Mesenchymal stem cell (in vitro differentiated cells and primary cell): ENCODE measurements around the gene PRLHR.

Source experiments
- DNase-seq: peaks from one replicate; pipeline ENCODE4 v3.0.0-alpha.2; 2013
- H2AFZ ChIP-seq: one replicate; pipeline ENCODE4 v1.6.1; 2013; ENCODE audit warnings: low read depth, mild to moderate bottlenecking, control low read depth, inconsistent platforms, low read length, moderate library complexity
- H2AK5ac ChIP-seq: 2 replicates; pipeline ENCODE4 v1.6.1; 2013; ENCODE audit warnings: low read length, moderate library complexity, mild to moderate bottlenecking, inconsistent platforms; ENCODE audit not compliant: severe bottlenecking
- H2BK120ac ChIP-seq: one replicate; pipeline ENCODE4 v1.6.1; 2013; ENCODE audit warnings: low read depth, mild to moderate bottlenecking, inconsistent platforms, low read length, moderate library complexity
- H2BK12ac ChIP-seq, 2 experiments: one replicate each; pipeline ENCODE4 v1.6.1; 2013; ENCODE audit warnings: inconsistent platforms in 2 of 2, low read length in 2 of 2, mild to moderate bottlenecking in 2 of 2, moderate library complexity in 2 of 2, control low read depth in 1 of 2
- H2BK15ac ChIP-seq: one replicate; pipeline ENCODE4 v1.6.1; 2013; ENCODE audit warnings: mild to moderate bottlenecking, low read depth, inconsistent platforms; ENCODE audit not compliant: poor library complexity, severe bottlenecking
- H2BK5ac ChIP-seq: 2 replicates; pipeline ENCODE4 v1.6.1; 2013; ENCODE audit warnings: low read depth, mild to moderate bottlenecking, low read length, control low read depth, inconsistent platforms; ENCODE audit not compliant: poor library complexity, severe bottlenecking
- H3K14ac ChIP-seq, 2 experiments: one replicate each; pipeline ENCODE4 v1.6.1; 2013; ENCODE audit warnings: inconsistent platforms in 2 of 2, low read length in 2 of 2, control low read depth in 1 of 2, mild to moderate bottlenecking in 1 of 2, moderate library complexity in 1 of 2
- H3K18ac ChIP-seq, 2 experiments: one replicate each; pipeline ENCODE4 v1.6.1; 2013; ENCODE audit warnings: inconsistent platforms in 2 of 2, low read length in 2 of 2, control low read depth in 1 of 2, low read depth in 1 of 2, mild to moderate bottlenecking in 1 of 2
- H3K23ac ChIP-seq, 2 experiments: one replicate each; pipeline ENCODE4 v1.6.1; 2013; ENCODE audit warnings: inconsistent platforms in 2 of 2, low read length in 2 of 2, mild to moderate bottlenecking in 2 of 2, moderate library complexity in 2 of 2, control low read depth in 1 of 2
- H3K27ac ChIP-seq: 2 replicates; pipeline ENCODE4 v1.5.1; 2013; ENCODE audit warnings: mild to moderate bottlenecking, moderate library complexity, low read length, control low read depth, inconsistent platforms; ENCODE audit not compliant: poor library complexity, severe bottlenecking
- H3K27me3 ChIP-seq, 2 experiments: 2 replicates each; pipeline versions ENCODE4 v1.6.1 to v1.7.0; 2013; ENCODE audit warnings: low read length in 2 of 2, mild to moderate bottlenecking in 2 of 2, moderate library complexity in 2 of 2, control low read depth in 1 of 2, inconsistent platforms in 1 of 2; ENCODE audit not compliant: control insufficient read depth in 1 of 2, insufficient read depth in 1 of 2
- H3K36me3 ChIP-seq, 2 experiments: 2 replicates each; pipeline versions ENCODE4 v1.6.1 to v1.7.0; 2013; ENCODE audit warnings: low read length in 2 of 2, control low read depth in 1 of 2, inconsistent platforms in 1 of 2, low read depth in 1 of 2, mild to moderate bottlenecking in 1 of 2; ENCODE audit not compliant: insufficient read depth in 2 of 2, control insufficient read depth in 1 of 2
- H3K4ac ChIP-seq, 2 experiments: one replicate each; pipeline ENCODE4 v1.6.1; 2013; ENCODE audit warnings: inconsistent platforms in 2 of 2, low read length in 2 of 2, mild to moderate bottlenecking in 2 of 2, moderate library complexity in 2 of 2, control low read depth in 1 of 2, low read depth in 1 of 2
- H3K4me1 ChIP-seq: 2 replicates; pipeline ENCODE4 v1.6.1; 2013; ENCODE audit warnings: low read depth, low read length, control low read depth; ENCODE audit not compliant: control insufficient read depth, insufficient read depth
- H3K4me2 ChIP-seq: 2 replicates; pipeline ENCODE4 v1.6.1; 2013; ENCODE audit warnings: low read length, mild to moderate bottlenecking, inconsistent platforms; ENCODE audit not compliant: poor library complexity, severe bottlenecking
- H3K4me3 ChIP-seq, 2 experiments: 2 replicates each; pipeline versions ENCODE4 v1.5.1 to v1.7.0; 2013; ENCODE audit warnings: low read length in 2 of 2, mild to moderate bottlenecking in 2 of 2, control low read depth in 1 of 2, low read depth in 1 of 2; ENCODE audit not compliant: insufficient read depth in 1 of 2
- H3K79me1 ChIP-seq: replicated peaks from 2 replicates; pipeline ENCODE4 v1.6.1; 2013; ENCODE audit warnings: mild to moderate bottlenecking, control low read depth, low read length, inconsistent platforms; ENCODE audit not compliant: poor library complexity, severe bottlenecking
- H3K9ac ChIP-seq: 2 replicates; pipeline ENCODE4 v1.7.0; 2013; ENCODE audit warnings: mild to moderate bottlenecking, low read length, moderate library complexity
- H3K9me3 ChIP-seq: 2 replicates; pipeline ENCODE4 v1.7.0; 2013; ENCODE audit warnings: mild to moderate bottlenecking, low read length; ENCODE audit not compliant: control insufficient read depth
- H4K8ac ChIP-seq: one replicate; pipeline ENCODE4 v1.6.1; 2013; ENCODE audit warnings: inconsistent platforms, mild to moderate bottlenecking, low read length, moderate library complexity
- H4K91ac ChIP-seq: one replicate; pipeline ENCODE4 v1.6.1; 2013; ENCODE audit warnings: mild to moderate bottlenecking, low read length, inconsistent platforms
- WGBS: methylation state at CpG from one replicate; pipeline ENCODE4 v1.1.7; 2013; ENCODE audit warnings: mixed read lengths; 5-methylcytosine and 5-hydroxymethylcytosine counted together

Gene PRLHR

DNA sequence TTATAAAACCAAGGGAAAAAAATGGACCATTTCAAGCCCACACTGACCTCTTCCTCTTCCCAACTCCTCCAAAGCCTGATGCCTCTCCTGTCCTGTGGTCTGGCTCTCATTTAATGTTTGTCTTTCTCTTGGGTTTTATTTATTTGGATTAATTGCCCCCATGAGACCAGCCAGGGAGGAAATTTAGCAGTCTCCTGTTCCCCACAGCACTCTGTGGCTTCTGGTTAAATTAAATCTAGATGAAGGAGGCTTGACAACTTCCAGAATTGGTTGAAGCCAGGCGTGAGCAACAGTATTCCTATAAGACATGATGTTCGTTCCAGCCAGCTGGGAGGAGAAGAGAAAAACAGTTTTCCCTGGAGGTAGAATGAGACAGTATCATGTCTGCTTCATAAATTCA is 15.1 kb upstream of the PRLHR start:
- H2BK12ac ChIP-seq, result no peak overlapping the region
- H3K9me3 ChIP-seq, result peaks cover 8% of the 10 kb centered on the region
- H3K27me3 ChIP-seq, result peaks cover 10 to 53% of the 10 kb centered on the region in 2 experiments
- H3K23ac ChIP-seq, result no peak overlapping the region
- no peaks in the 10 kb centered on the region for H3K4me1 ChIP-seq
- no peak for DNase-seq
- H3K18ac ChIP-seq, result no peak overlapping the region
- no peak overlapping the region for H4K91ac ChIP-seq
- H3K14ac ChIP-seq, result no peak overlapping the region
- no peaks in the 10 kb centered on the region for H3K36me3 ChIP-seq
- no peak overlapping the region for H2BK15ac ChIP-seq
- 38% methylated on average over 2 of the region's 2 CpGs for WGBS
- H4K8ac ChIP-seq, result no peak overlapping the region
- no peak overlapping the region for H2BK120ac ChIP-seq
- no peak overlapping the region for H2AK5ac ChIP-seq
- H3K4me3 ChIP-seq, result no peak overlapping the region
- no peak overlapping the region for H3K9ac ChIP-seq
- no peak overlapping the region for H2BK5ac ChIP-seq
- H2AFZ ChIP-seq, result no peak overlapping the region
- no peak overlapping the region for H3K4me2 ChIP-seq
- H3K4ac ChIP-seq, result no peak overlapping the region
- H3K79me1 ChIP-seq, result no peaks in the 10 kb centered on the region
- H3K27ac ChIP-seq, result no peak overlapping the region

DNA sequence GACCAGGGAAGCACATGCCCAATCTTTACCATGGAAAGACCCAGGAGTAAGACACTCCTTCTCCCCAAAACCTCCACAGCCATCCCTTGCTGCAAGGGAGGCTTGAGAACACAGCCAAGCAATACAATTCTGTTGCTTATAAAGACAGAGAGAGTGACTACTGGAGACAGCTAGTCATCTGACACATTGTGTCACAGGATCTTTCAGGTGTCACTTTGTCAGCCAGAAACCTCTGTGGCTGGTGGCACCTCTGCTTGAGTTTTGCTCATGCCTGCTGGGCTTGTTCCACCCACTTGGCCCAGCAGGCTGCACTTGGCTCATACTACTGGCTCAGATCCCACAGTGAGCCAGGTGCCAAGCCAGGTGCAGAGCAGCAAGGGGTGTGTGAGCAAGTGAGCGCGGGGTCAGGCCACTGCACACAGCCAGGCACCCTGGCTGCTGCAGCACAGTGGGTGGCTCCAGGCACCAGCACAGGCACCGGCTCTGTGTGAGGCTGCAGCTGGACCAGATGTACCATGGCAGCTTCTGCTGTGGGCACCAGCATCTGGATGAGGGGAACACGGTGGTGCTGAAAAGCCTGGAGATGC is 12.4 kb upstream of the PRLHR start:
- Histone ChIP-seq H2BK15ac (no peak overlapping the region), H2BK12ac (no peak overlapping the region), H3K4me2 (no peak overlapping the region), H3K36me3 (no peaks in the 10 kb centered on the region), H4K91ac (no peak overlapping the region), H3K79me1 (no peaks in the 10 kb centered on the region), H3K23ac (no peak overlapping the region), H3K27ac (no peak overlapping the region), H4K8ac (no peak overlapping the region), H3K18ac (no peak overlapping the region), H3K4me1 (no peaks in the 10 kb centered on the region), H2BK120ac (no peak overlapping the region), H2BK5ac (no peak overlapping the region), H2AK5ac (no peak overlapping the region), H3K27me3 (peaks cover 22 to 67% of the 10 kb centered on the region in 2 experiments), H3K9me3 (peaks cover 8% of the 10 kb centered on the region), H2AFZ (no peak overlapping the region), H3K14ac (peak overlapping the region in 1 of 2 experiments; percentile 2), H3K4ac (no peak overlapping the region), H3K4me3 (no peak overlapping the region), H3K9ac (no peak overlapping the region)
- DNase-seq, result no peak
- WGBS, result 85% methylated on average over 4 of the region's 4 CpGs

DNA sequence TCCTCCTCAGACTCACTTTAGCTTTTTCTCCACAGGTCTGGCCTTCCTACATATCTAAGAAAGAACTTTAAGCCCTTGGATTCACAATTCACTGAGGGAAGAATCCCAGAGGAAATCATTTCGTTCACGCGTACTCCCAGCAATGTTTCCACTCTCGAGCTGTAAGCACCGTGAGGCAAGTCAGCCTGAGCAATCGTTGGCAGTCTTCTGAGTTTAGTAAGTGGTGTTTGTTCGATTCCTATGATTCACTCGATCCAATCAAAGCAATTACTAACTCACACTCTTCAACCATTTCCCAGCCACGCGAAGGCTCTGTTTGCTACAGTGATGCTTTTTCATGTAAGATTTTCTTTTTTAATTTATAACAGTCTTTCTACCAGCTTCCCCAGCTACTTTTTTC is 10.2 kb upstream of the PRLHR start:
- Histone ChIP-seq H2AFZ (no peak overlapping the region), H4K91ac (no peak overlapping the region), H3K9me3 (peaks cover 8% of the 10 kb centered on the region), H3K4me1 (no peaks in the 10 kb centered on the region), H3K79me1 (no peaks in the 10 kb centered on the region), H3K4ac (no peak overlapping the region), H3K4me3 (no peak overlapping the region), H3K36me3 (no peaks in the 10 kb centered on the region), H3K4me2 (no peak overlapping the region), H2BK5ac (no peak overlapping the region), H3K23ac (no peak overlapping the region), H2BK12ac (no peak overlapping the region), H3K27ac (no peak overlapping the region), H2BK120ac (no peak overlapping the region), H3K18ac (no peak overlapping the region), H4K8ac (no peak overlapping the region), H3K27me3 (peaks cover 22 to 59% of the 10 kb centered on the region in 2 experiments), H2BK15ac (no peak overlapping the region), H3K9ac (no peak overlapping the region), H3K14ac (no peak overlapping the region), H2AK5ac (no peak overlapping the region)
- 94% methylated on average over 4 of the region's 10 CpGs for WGBS
- no peak for DNase-seq

DNA sequence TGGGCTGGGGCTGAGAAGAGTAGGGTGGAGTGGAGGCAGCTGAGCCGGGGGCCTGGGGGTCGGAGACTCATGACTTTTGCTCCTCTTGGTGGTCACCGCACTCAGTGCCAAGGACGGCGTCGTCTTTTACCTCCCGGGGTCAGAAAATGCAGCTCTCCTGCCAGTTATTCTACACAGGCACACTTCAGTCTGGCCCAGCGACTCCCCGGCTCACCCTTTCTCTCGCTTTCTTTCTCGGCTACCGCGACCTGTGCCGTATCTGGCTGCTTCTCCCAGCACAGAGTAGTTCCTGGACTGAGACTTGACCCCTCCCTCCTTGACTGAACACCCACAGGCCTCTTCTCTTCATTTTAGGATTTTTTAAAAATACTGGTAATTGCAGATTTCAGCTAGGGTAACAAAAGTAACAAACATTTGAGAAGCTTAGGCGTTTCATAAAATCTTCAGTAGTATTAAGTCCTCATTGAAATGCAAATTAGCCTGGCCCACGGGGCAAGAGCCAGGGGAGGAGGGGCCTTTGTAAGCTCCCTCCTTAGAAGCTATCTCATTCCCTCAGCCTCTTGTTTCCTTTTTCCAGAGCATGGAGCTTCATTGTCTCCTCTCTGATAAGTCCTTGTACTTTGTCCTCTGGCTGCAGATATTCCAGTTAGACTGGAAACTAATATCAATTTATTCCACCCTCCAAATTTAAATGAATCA is 1.1 kb upstream of the PRLHR start:
- no peak overlapping the region for H3K4me3 ChIP-seq
- H2BK12ac ChIP-seq, result no peak overlapping the region
- no peak overlapping the region for H3K23ac ChIP-seq
- no peak overlapping the region for H3K14ac ChIP-seq
- H2BK5ac ChIP-seq, result no peak overlapping the region
- H2AFZ ChIP-seq, result no peak overlapping the region
- H4K91ac ChIP-seq, result no peak overlapping the region
- H3K27ac ChIP-seq, result no peak overlapping the region
- DNase-seq, result no peak
- no peak overlapping the region for H3K4me2 ChIP-seq
- peaks cover 12% of the 10 kb centered on the region for H3K4me1 ChIP-seq
- H3K36me3 ChIP-seq, result no peaks in the 10 kb centered on the region
- H2BK15ac ChIP-seq, result no peak overlapping the region
- no peak overlapping the region for H3K4ac ChIP-seq
- no peak overlapping the region for H2BK120ac ChIP-seq
- no peak overlapping the region for H4K8ac ChIP-seq
- H3K27me3 ChIP-seq, result peaks cover 49 to 89% of the 10 kb centered on the region in 2 experiments
- H3K18ac ChIP-seq, result no peak overlapping the region
- H3K79me1 ChIP-seq, result no peaks in the 10 kb centered on the region
- no peak overlapping the region for H2AK5ac ChIP-seq
- no peaks in the 10 kb centered on the region for H3K9me3 ChIP-seq
- WGBS, result 9% methylated on average over 14 of the region's 16 CpGs
- no peak overlapping the region for H3K9ac ChIP-seq
